Panc1 (cell line): ENCODE measurements around the gene PLEKHA8. TPM values are rescaled to one million over a fixed set of nuclear protein-coding genes. Genes with fewer than 3 reads are reported as not detected.

Experiments
- ATAC-seq: fragments of 200-7000 bp; cut with Tn5 transposase; 2 replicates; pipeline ENCODE4 v1.9.1; 2020; ENCODE audit warnings: mild to moderate bottlenecking, moderate library complexity
- BruUV-seq: library from RNA; stranded (reverse); fragments of 400-500 nt; replicated peaks from 2 replicates; lab custom pipeline; 2021; lab: Mats Ljungman, UMichigan
- CTCF ChIA-PET: fragments of 300-600 bp; sonication (Branson Sonifier 250); formaldehyde crosslinking; loops from one replicate; lab custom pipeline; 2022; ENCODE audit warnings: antibody characterized with exemption; lab: Charles Lee
- POLR2A ChIA-PET: fragments of 300-600 bp; sonication (Branson Sonifier 250); formaldehyde crosslinking; loops from one replicate; lab custom pipeline; 2022; ENCODE audit warnings: antibody characterized with exemption; lab: Charles Lee
- DNase-seq: peaks from one replicate; pipeline ENCODE4 v3.0.0-alpha.2; 2010; ENCODE audit warnings: low read depth, low spot score
- H3K27ac ChIP-seq: 2 replicates; pipeline ENCODE4 v1.5.1; 2011; ENCODE audit warnings: mild to moderate bottlenecking, low read length, inconsistent platforms
- H3K27me3 ChIP-seq: fragments of 200-500 bp; sonication (Bioruptor generic); 2 replicates; pipeline ENCODE4 v1.6.0; 2014; ENCODE audit warnings: low read length, inconsistent platforms; ENCODE audit not compliant: control insufficient read depth, insufficient read depth
- H3K36me3 ChIP-seq: fragments of 200-500 bp; sonication (Bioruptor generic); 2 replicates; pipeline ENCODE4 v1.5.1; 2014; ENCODE audit warnings: inconsistent platforms, mild to moderate bottlenecking, low read length, moderate library complexity; ENCODE audit not compliant: control insufficient read depth, insufficient read depth
- H3K4me1 ChIP-seq: 2 replicates; pipeline ENCODE4 v1.5.1; 2011; ENCODE audit warnings: inconsistent platforms, mild to moderate bottlenecking, low read length, moderate library complexity; ENCODE audit not compliant: control insufficient read depth, insufficient read depth
- H3K4me3 ChIP-seq, 2 experiments: 2 replicates each; pipeline ENCODE4 v1.5.1; 2011 to 2012; ENCODE audit warnings: low read depth in 2 of 2, low read length in 2 of 2, mild to moderate bottlenecking in 2 of 2, inconsistent platforms in 1 of 2, moderate library complexity in 1 of 2
- H3K9me3 ChIP-seq: fragments of 200-500 bp; sonication (Bioruptor generic); 2 replicates; pipeline ENCODE4 v1.5.1; 2014; ENCODE audit warnings: low read depth, mild to moderate bottlenecking, inconsistent platforms, low read length, moderate library complexity; ENCODE audit not compliant: control insufficient read depth, insufficient read depth
- POLR2AphosphoS5 ChIP-seq: IDR thresholded peaks from 2 replicates; pipeline ENCODE4 v1.6.1; 2012; ENCODE audit warnings: mild to moderate bottlenecking, low read depth, low read length, moderate library complexity
- SIN3A ChIP-seq: IDR thresholded peaks from 2 replicates; pipeline ENCODE4 v1.6.1; 2012; ENCODE audit warnings: low read depth, mild to moderate bottlenecking, low read length, moderate library complexity, borderline replicate concordance; ENCODE audit not compliant: insufficient read depth
- TCF7L2 ChIP-seq: IDR thresholded peaks from 2 replicates; pipeline ENCODE4 v1.6.1; 2011; ENCODE audit warnings: mild to moderate bottlenecking, low read depth, low read length, inconsistent platforms
- in situ Hi-C: cut with HindIII; loops from 2 replicates; pipeline ENCODE4 v1.10.0; 2016; ENCODE audit warnings: low sequenced_read_pairs, low pct_unique_long_range_greater_than_20kb
- intact Hi-C: fragments of 100-400 bp; cut with micrococcal nuclease; formaldehyde crosslinking; loops from one replicate; pipeline ENCODE4 v1.10.0; 2022; ENCODE audit not compliant: unreplicated experiment
- total RNA-seq: library from RNA; stranded (reverse); gene quantifications from one replicate; pipeline ENCODE4 v1.2.1, GENCODE V29; 2021; ENCODE audit not compliant: unreplicated experiment
- TF ChIP-seq, protein P1 (sequence below): fragments of 450-650 bp; IDR thresholded peaks from 2 replicates; pipeline ENCODE4 v1.5.1; 2017; ENCODE audit warnings: mild to moderate bottlenecking
- TF ChIP-seq, protein P2 (sequence below), 2 experiments: IDR thresholded peaks; 2 replicates each; pipeline ENCODE4 v1.6.1; 2011 to 2012; ENCODE audit warnings: low read depth in 2 of 2, control low read depth in 1 of 2, low read length in 1 of 2, mild to moderate bottlenecking in 1 of 2, moderate library complexity in 1 of 2; ENCODE audit not compliant: insufficient read depth in 1 of 2

PLEKHA8 gene
- total RNA-seq, 1 experiment from 2014 or later, result 20.7 TPM

DNA sequence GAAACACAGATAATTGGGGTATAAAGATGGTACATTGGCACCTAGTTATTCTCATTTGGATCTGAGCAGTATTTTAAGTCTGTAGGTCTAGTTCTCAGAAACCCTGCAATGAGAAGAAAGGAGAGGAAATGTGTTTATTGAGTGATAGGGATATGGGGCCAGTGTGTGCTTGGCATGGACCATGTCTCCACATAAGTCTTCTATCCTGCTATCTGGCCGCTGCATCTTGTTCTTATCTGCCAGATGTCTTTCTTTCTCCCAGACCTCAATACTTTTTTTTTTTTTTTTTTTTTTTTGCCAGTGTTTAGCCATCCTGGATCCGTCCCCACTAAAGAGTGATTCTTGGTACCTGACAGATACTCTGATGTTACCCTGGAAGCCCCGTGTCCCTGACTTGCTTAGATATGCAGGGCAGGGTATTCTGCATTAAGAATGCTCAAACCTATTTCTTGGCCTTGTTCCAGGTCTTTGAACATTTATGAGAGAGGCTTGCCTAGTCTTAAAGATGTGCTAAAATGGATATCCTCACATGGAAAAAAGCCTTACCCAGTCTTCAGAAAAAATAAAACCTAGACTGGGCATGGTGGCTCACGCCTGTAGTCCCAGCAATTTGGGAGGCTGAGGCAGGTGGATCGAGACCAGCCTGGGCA is 116.6 kb downstream of the PLEKHA8 start:
- no peaks in the 10 kb centered on the region for H3K9me3 ChIP-seq
- H3K36me3 ChIP-seq, result no peaks in the 10 kb centered on the region
- TF ChIP-seq SIN3A, result no peak
- TF ChIP-seq, protein P1, sequence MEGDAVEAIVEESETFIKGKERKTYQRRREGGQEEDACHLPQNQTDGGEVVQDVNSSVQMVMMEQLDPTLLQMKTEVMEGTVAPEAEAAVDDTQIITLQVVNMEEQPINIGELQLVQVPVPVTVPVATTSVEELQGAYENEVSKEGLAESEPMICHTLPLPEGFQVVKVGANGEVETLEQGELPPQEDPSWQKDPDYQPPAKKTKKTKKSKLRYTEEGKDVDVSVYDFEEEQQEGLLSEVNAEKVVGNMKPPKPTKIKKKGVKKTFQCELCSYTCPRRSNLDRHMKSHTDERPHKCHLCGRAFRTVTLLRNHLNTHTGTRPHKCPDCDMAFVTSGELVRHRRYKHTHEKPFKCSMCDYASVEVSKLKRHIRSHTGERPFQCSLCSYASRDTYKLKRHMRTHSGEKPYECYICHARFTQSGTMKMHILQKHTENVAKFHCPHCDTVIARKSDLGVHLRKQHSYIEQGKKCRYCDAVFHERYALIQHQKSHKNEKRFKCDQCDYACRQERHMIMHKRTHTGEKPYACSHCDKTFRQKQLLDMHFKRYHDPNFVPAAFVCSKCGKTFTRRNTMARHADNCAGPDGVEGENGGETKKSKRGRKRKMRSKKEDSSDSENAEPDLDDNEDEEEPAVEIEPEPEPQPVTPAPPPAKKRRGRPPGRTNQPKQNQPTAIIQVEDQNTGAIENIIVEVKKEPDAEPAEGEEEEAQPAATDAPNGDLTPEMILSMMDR, result no peak
- ChIA-PET POLR2A (no interaction called here), CTCF (interaction anchor here (0.6 kb wide), 1 partner anchor 20 kb away, joined by 3 read pairs; no protein-coding TSS in a partner anchor)
- intact Hi-C loops, result no loop called here
- H3K27ac ChIP-seq, result no peak overlapping the region
- in situ Hi-C loops, result no loop called here
- no peaks in the 10 kb centered on the region; the same call in 1 of the 2 replicates for H3K27me3 ChIP-seq
- no peaks in the 10 kb centered on the region; the same call in 1 of the 2 replicates for H3K4me1 ChIP-seq
- no peak overlapping the region for H3K4me3 ChIP-seq
- ATAC-seq (no peak), DNase-seq (no peak)
- no TSS peak for BruUV-seq

DNA sequence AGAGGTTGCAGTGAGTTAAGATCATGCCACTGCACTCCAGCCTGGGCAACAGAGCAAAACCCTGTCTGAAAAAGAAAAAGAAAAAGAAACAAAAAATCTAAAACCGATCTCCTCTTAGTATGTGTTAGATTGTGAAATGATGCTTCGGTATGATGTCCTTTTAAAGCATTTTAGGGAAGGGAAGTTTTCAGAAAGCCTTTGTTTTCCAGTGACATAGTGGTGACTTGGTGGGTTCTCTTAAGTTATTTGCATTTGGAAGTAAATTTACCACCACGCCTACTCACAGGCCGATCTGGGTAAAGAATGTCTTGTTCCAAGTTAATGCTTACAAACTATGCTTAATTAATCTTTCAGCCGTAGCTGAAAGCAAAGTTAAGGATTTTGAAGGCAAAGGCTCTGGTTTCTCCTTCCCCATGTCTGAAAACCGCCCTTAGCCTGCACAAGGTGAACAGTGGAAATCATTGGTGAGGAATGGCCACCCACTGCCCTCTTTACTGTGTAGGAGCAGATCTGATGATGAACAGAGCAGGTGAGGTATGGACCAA is 117.3 kb downstream of the PLEKHA8 start:
- intact Hi-C loops, result no loop called here
- in situ Hi-C loops, result no loop called here
- H3K27me3 ChIP-seq, result no peaks in the 10 kb centered on the region; the same call in 1 of the 2 replicates
- ChIA-PET CTCF (no interaction called here), POLR2A (no interaction called here)
- TF ChIP-seq, protein P1, result no peak
- TF ChIP-seq POLR2AphosphoS5 (no peak), TCF7L2 (no peak), SIN3A (no peak)
- TF ChIP-seq, protein P2, sequence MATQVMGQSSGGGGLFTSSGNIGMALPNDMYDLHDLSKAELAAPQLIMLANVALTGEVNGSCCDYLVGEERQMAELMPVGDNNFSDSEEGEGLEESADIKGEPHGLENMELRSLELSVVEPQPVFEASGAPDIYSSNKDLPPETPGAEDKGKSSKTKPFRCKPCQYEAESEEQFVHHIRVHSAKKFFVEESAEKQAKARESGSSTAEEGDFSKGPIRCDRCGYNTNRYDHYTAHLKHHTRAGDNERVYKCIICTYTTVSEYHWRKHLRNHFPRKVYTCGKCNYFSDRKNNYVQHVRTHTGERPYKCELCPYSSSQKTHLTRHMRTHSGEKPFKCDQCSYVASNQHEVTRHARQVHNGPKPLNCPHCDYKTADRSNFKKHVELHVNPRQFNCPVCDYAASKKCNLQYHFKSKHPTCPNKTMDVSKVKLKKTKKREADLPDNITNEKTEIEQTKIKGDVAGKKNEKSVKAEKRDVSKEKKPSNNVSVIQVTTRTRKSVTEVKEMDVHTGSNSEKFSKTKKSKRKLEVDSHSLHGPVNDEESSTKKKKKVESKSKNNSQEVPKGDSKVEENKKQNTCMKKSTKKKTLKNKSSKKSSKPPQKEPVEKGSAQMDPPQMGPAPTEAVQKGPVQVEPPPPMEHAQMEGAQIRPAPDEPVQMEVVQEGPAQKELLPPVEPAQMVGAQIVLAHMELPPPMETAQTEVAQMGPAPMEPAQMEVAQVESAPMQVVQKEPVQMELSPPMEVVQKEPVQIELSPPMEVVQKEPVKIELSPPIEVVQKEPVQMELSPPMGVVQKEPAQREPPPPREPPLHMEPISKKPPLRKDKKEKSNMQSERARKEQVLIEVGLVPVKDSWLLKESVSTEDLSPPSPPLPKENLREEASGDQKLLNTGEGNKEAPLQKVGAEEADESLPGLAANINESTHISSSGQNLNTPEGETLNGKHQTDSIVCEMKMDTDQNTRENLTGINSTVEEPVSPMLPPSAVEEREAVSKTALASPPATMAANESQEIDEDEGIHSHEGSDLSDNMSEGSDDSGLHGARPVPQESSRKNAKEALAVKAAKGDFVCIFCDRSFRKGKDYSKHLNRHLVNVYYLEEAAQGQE (IDR thresholded peaks at IDR 0.05; ENCODE audit: insufficient read depth in 1 of 2, low read depth in 2 of 2, low read length in 1 of 2), result no peak
- no peaks in the 10 kb centered on the region for H3K9me3 ChIP-seq
- no peaks in the 10 kb centered on the region for H3K36me3 ChIP-seq
- BruUV-seq, result no TSS peak
- H3K27ac ChIP-seq, result no peak overlapping the region
- H3K4me3 ChIP-seq, result no peak overlapping the region
- DNase-seq (no peak), ATAC-seq (no peak)
- no peaks in the 10 kb centered on the region; the same call in 1 of the 2 replicates for H3K4me1 ChIP-seq
